CD4-positive, alpha-beta T cell treated with Interleukin-6 at 100 ng/mL for 8 hours (primary cell): ENCODE measurements around the gene MAD2L1BP.
A peak's percentile ranks its signal among the peaks of the same experiment; 100 is the strongest.

Experiments used
- DNase-seq: peaks from one replicate; pipeline ENCODE4 v3.0.0-alpha.2; 2020; ENCODE audit warnings: mixed read lengths, low spot score

MAD2L1BP gene

DNA sequence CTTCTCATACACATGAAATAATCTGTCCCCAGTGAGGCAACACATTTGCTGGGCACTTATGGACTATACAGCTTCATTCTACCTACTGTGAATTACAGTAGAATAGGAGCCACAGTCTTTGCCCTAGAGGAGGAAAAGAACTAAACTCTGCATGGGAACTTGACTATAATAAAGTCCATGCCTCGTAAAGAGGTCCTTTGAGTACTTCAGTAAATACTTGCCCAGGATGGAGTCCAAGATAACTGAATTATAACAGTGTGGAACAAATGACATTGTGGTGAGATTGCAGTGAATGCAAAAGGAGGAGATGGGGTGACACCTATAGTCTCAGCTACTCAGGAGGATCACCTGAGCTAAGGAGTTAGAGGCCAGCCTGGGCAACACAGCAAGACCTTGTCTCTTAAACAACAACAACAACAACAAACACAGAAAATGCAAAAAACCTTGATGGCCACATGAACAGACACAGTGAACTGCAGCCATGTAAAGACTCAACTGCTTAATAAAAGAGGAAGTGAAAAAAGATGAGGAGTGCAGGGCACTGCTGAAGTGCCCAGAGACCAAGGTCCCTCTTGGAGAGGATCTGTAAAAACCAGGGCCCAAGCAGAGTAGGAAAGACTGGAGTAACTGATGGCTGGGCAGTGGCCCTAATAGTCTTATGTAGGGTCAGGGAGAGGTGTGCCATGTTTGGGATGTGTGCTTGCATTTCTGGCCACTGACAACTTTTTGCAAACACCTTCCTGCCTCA is 48.2 kb downstream of the MAD2L1BP start:
- DNase-seq, result no peak

DNA sequence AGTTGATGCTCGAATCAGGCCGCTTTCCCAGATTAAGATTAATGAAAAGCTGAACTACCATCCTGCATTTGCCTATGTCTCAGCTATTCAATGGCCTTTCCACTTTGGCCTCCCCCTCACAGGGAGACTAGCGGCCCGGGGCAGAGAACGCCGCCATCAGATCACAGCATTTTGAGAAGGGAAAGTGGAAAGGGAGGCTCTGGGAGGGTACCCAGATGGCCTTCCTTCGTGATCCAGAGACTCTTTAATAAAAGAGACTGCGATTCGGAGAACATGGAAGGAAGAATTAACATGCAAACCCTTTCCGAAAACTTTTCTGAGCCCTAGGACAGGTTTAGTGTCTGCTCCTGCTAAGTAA is 51.4 kb downstream of the MAD2L1BP start:
- DNase-seq, result no peak

DNA sequence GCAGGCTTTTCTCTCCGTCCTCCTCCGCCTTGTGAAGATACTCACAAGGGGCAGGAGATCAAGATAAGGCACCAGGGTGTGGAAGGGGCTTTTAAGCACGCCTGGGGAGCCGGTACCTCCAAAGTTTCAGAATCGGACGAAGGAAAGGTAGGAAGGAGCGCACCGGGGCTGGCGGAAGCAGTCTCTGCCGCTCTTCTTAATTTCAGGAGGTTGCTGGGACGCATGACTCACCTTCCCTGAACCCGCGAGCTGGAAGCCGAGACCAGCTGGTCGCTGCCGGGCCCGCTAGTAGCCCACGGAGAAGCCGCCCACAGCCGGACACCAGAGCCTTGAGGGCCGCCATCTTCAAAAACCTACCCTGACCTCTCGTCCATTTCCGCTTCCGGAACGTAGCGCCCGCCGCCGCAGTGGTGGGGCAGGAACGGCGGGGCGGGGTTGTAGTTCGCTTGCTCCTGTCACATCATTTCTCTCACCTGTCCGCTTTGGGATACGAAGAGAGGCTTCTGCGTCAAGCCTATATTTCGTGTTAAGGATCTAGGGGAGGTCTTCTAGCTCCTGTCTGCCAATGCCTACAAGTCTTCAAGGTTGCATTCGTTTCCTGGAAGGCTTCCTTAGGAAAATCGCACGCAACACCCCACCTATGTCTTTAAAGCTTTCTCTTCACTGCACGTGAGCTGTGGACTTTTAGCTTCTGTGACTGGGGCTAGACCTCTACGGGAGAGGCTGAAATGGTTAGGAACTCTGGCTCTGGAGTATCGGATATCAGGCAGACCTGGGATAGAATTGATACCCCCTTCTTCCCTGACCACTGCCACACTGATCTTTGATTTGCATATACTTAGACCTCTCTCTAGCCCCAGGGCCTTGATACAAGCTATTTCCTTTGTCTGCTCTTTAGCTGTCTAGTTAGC is 52.1 kb downstream of the MAD2L1BP start, which contains the start of gene MRPS18A:
Gene MRPS18A, minus strand, starts transcription at position 355 of the 911 bp plus-strand sequence. Its CDS starts 12 bp downstream, at position 343.
- DNase-seq, result peak; percentile 73

DNA sequence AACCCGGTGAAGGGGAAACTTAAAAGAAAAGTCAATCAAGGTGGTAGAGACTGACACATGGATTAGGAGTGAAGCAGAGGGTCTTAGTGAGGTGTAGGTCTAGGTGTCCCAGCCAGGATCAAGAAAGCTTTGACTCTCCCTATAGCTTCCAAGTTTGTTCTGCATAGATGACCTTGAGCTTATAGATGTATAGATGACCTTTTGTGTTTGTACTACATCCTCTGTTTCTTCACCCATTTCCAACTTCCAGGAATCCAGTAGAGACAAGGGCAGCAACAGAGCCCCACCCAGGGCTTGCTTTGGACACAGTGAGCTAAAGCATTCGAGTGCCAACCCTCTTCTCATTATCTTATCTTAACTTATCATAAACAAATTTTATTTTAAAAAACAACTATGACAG is 53.8 kb downstream of the MAD2L1BP start:
- no peak for DNase-seq
